HEK293 (cell line): ENCODE data around the gene DCAF6.

Source experiments
- SP3 ChIP-seq: fragments of 450-650 bp; formaldehyde crosslinking; IDR thresholded peaks from 2 replicates; pipeline ENCODE4 v1.5.1; 2016; ENCODE audit warnings: missing biosample characterization, missing genetic modification characterization
- ZNF24 ChIP-seq: fragments of 450-650 bp; formaldehyde crosslinking; IDR thresholded peaks from 2 replicates; pipeline ENCODE4 v1.5.1; 2016; ENCODE audit warnings: missing biosample characterization, missing genetic modification characterization
- TF ChIP-seq, protein P1 (sequence below): fragments of 450-650 bp; formaldehyde crosslinking; IDR thresholded peaks from 2 replicates; pipeline ENCODE4 v1.5.1; 2016; ENCODE audit warnings: missing biosample characterization, missing genetic modification characterization
- TF ChIP-seq, protein P2 (sequence below): fragments of 450-650 bp; formaldehyde crosslinking; IDR thresholded peaks from 2 replicates; pipeline ENCODE4 v1.5.1; 2016; ENCODE audit warnings: missing biosample characterization, missing genetic modification characterization, low read depth

DNA sequence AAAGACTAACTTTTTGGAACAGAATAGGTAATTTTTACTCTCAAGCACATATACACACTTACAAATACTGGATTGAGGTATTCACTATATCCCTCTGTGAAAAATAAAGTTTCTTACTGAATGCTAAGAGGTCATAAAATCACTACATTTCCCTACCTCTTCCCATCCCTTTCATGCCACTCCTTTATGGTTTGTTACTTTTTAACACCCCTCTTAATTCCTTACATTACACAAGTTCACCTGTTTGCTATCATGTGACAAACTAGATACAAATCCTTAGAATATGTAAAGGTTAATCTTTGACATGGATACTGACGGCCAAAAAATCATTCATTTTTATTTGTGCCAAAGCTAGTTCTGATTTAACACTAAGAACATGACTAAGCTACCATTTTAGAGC, 6.8 kb upstream of the DCAF6 start:
- TF ChIP-seq, protein P1, sequence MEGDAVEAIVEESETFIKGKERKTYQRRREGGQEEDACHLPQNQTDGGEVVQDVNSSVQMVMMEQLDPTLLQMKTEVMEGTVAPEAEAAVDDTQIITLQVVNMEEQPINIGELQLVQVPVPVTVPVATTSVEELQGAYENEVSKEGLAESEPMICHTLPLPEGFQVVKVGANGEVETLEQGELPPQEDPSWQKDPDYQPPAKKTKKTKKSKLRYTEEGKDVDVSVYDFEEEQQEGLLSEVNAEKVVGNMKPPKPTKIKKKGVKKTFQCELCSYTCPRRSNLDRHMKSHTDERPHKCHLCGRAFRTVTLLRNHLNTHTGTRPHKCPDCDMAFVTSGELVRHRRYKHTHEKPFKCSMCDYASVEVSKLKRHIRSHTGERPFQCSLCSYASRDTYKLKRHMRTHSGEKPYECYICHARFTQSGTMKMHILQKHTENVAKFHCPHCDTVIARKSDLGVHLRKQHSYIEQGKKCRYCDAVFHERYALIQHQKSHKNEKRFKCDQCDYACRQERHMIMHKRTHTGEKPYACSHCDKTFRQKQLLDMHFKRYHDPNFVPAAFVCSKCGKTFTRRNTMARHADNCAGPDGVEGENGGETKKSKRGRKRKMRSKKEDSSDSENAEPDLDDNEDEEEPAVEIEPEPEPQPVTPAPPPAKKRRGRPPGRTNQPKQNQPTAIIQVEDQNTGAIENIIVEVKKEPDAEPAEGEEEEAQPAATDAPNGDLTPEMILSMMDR (tag by site-specific recombination), result no peak
- TF ChIP-seq SP3 (tag by site-specific recombination) (no peak), ZNF24 (tag by site-specific recombination) (no peak)
- TF ChIP-seq, protein P2, sequence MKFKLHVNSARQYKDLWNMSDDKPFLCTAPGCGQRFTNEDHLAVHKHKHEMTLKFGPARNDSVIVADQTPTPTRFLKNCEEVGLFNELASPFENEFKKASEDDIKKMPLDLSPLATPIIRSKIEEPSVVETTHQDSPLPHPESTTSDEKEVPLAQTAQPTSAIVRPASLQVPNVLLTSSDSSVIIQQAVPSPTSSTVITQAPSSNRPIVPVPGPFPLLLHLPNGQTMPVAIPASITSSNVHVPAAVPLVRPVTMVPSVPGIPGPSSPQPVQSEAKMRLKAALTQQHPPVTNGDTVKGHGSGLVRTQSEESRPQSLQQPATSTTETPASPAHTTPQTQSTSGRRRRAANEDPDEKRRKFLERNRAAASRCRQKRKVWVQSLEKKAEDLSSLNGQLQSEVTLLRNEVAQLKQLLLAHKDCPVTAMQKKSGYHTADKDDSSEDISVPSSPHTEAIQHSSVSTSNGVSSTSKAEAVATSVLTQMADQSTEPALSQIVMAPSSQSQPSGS (tag by site-specific recombination), result no peak
